Psoas muscle (tissue), 8 donors: ENCODE measurements around the gene KCNK7. TPM values are rescaled to one million over a fixed set of nuclear protein-coding genes. Genes with fewer than 3 reads are reported as not detected.
A peak's percentile ranks its signal among the peaks of the same experiment; 100 is the strongest.

Experiments used
- ATAC-seq, 4 donors: fragments of 200-7000 bp; cut with Tn5 transposase; one replicate each; pipeline ENCODE4 v1.9.1; 2020; ENCODE audit warnings: moderate library complexity in 3 of 4, mild to moderate bottlenecking in 2 of 4
- DNase-seq, 2 donors: peaks; one replicate each; pipeline ENCODE4 v3.0.0-alpha.2; 2020
- H3K27ac ChIP-seq: fragments of 200-600 bp; one replicate; pipeline ENCODE4 v1.8.0; 2022
- H3K27me3 ChIP-seq, 3 donors: fragments of 200-600 bp in 1 of 3; one replicate each; pipeline versions ENCODE4 v1.6.1 to v1.8.0; 2013 to 2022; ENCODE audit warnings: low read length in 2 of 3, mild to moderate bottlenecking in 2 of 3, moderate library complexity in 1 of 3; ENCODE audit not compliant: insufficient read depth in 3 of 3
- H3K36me3 ChIP-seq, 2 donors: fragments of 200-600 bp in 1 of 2; one replicate each; pipeline versions ENCODE4 v1.6.1 to v1.8.0; 2013 to 2022; ENCODE audit warnings: low read depth in 1 of 2, mild to moderate bottlenecking in 1 of 2, moderate library complexity in 1 of 2; ENCODE audit not compliant: insufficient read depth in 1 of 2
- H3K4me1 ChIP-seq: fragments of 200-600 bp; one replicate; pipeline ENCODE4 v1.8.0; 2022
- H3K4me3 ChIP-seq: fragments of 200-600 bp; one replicate; pipeline ENCODE4 v1.8.0; 2022; ENCODE audit warnings: mild to moderate bottlenecking
- H3K9me3 ChIP-seq: fragments of 200-600 bp; one replicate; pipeline ENCODE4 v1.8.0; 2022
- WGBS, 3 donors: extraction: QIAGEN DNeasy Blood & Tissue Kit; methylation state at CpG; one replicate each; pipeline versions ENCODE4 v1.1.6 to v1.1.7; 2013; 5-methylcytosine and 5-hydroxymethylcytosine counted together
- intact Hi-C, 2 donors: fragments of 100-400 bp; cut with DNase I; formaldehyde crosslinking; loops; one replicate each; pipeline versions ENCODE4 v1.11.0 to v1.14.2; 2022
- polyA plus RNA-seq, 3 donors: library from polyadenylated mRNA; stranded (reverse); fragments of 200-250 nt; gene quantifications; one replicate each; pipeline ENCODE4 v1.2.3, GENCODE V29; 2013
- total RNA-seq, 4 donors: library from RNA; stranded (reverse); fragmentation: NEBNext Ultra II Directional in 2 of 4; extraction: Animal tissue kit (Norgen Biotek cat#: 25700) in 2 of 4; gene quantifications; one replicate each; pipeline versions ENCODE4 v1.2.1 to v1.2.4, GENCODE V29; 2021 to 2023
- TF ChIP-seq, protein P1 (sequence below): fragments of 200-600 bp; IDR thresholded peaks from one replicate; pipeline ENCODE4 v1.8.0; 2022; ENCODE audit warnings: antibody characterized with exemption
- donor health status: healthy with polysubstance abuse.
- donor health status: DM: no; HTN: no; CAD: no; lungs with moderate emphysema.
- donor health status: Bipolar disorder and iron deficiency.
- donor health status: healthy.
- donor health status: DM: yes; HTN: yes; CAD: no.
- donor health status: DM: no; HTN: no; CAD: no.
- donor health status: DM: no; HTN: no; CAD: no.
- donor health status: DM: yes; HTN: yes; CAD: no.

Gene KCNK7
- total and polyA plus RNA-seq, 7 donors = 0.19 to 1.4 (median 0.41) TPM; not detected in 1

- ATAC-seq (no peak), DNase-seq (no peak)
- Histone ChIP-seq H3K4me3 (no peak overlapping the region), H3K36me3 (peaks cover 0 to 2% of the 10 kb centered on the region in 2 donors), H3K4me1 (peaks cover 41% of the 10 kb centered on the region), H3K9me3 (no peaks in the 10 kb centered on the region), H3K27me3 (no peaks in the 10 kb centered on the region), H3K27ac (peak overlapping the region; percentile 99)
- WGBS, 3 donors = 79 to 92% (median 80%) methylated on average over 8 to 9 of the region's 9 CpGs
- TF ChIP-seq, protein P1, sequence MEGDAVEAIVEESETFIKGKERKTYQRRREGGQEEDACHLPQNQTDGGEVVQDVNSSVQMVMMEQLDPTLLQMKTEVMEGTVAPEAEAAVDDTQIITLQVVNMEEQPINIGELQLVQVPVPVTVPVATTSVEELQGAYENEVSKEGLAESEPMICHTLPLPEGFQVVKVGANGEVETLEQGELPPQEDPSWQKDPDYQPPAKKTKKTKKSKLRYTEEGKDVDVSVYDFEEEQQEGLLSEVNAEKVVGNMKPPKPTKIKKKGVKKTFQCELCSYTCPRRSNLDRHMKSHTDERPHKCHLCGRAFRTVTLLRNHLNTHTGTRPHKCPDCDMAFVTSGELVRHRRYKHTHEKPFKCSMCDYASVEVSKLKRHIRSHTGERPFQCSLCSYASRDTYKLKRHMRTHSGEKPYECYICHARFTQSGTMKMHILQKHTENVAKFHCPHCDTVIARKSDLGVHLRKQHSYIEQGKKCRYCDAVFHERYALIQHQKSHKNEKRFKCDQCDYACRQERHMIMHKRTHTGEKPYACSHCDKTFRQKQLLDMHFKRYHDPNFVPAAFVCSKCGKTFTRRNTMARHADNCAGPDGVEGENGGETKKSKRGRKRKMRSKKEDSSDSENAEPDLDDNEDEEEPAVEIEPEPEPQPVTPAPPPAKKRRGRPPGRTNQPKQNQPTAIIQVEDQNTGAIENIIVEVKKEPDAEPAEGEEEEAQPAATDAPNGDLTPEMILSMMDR = no peak
- intact Hi-C loops = no loop called here
These were observed 32.8 kb downstream of the KCNK7 start for GRCh38 chr11:65562788-65563187.

- H3K27ac ChIP-seq = peak overlapping the region; percentile 99
- ATAC-seq (peak in 3 of 4 donors; percentile 32 to 58 (median 47)), DNase-seq (no peak)
- H3K9me3 ChIP-seq = no peaks in the 10 kb centered on the region
- WGBS, 3 donors = 44 to 73% (median 54%) methylated on average over 7 of the region's 7 CpGs
- intact Hi-C loops = no loop called here
- no peaks in the 10 kb centered on the region for H3K27me3 ChIP-seq
- no peaks in the 10 kb centered on the region for H3K36me3 ChIP-seq
- peaks cover 41% of the 10 kb centered on the region for H3K4me1 ChIP-seq
- TF ChIP-seq, protein P1 = no peak
- H3K4me3 ChIP-seq = no peak overlapping the region
These were observed 33.6 kb downstream of the KCNK7 start for GRCh38 chr11:65562020-65562419.

DNA sequence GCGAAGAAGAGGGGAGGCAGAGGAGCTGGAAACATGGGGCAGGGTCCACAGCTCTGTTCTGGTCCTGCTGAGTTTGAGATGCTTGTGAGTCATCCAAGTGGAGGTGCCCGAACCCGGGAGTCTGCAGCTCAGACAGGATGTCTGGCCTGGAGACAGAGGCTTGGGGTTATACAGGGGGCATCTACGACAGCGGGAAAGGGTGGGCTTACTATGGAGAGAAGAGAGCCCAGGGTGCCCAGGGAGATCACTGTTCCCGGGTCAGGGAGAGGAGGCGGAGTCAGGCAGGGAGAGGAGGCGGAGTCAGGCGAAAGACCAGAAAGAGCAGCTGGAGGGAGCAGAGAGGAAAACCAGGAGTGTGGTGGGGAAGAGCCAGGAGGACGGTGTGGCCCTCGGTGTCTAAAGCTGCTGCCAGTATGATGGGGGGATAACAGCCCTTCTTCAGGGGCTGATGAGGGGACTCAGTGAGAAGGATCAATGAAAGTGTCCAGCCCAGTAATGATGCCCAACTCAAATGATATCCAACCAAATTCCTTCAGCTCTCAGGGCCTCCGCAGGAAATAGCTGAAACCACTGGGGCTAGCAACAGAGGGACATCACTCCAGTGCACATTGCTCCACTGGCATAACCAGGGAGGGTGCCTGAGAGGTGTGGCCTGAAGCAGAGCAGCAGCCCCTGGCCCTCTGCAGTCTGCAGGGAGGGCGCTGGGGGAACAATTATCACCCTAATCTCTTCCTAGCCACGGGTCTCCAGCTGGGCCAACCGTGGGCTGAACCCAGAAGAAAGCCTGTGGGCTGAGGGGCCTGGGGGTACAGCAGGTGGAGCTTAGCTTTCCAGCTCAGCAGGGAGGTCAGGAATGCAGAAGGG is 34.8 kb downstream of the KCNK7 start:
- WGBS, 3 donors = 16 to 20% (median 18%) methylated on average over 14 to 15 of the region's 15 CpGs
- ATAC-seq = peak; percentile 11 to 41 (median 22)
- H3K4me3 ChIP-seq = peak overlapping the region; percentile 15
- no peaks in the 10 kb centered on the region for H3K36me3 ChIP-seq
- peak overlapping the region; percentile 99 for H3K27ac ChIP-seq
- TF ChIP-seq, protein P1 = no peak
- peaks cover 53% of the 10 kb centered on the region for H3K4me1 ChIP-seq
- intact Hi-C loops = no loop called here
- DNase-seq = peak; percentile 64 to 77
- H3K27me3 ChIP-seq = no peaks in the 10 kb centered on the region
- no peaks in the 10 kb centered on the region for H3K9me3 ChIP-seq

- Histone ChIP-seq H3K27ac (peak overlapping the region; percentile 99), H3K4me3 (no peak overlapping the region), H3K4me1 (peaks cover 60% of the 10 kb centered on the region), H3K36me3 (no peaks in the 10 kb centered on the region), H3K9me3 (no peaks in the 10 kb centered on the region), H3K27me3 (no peaks in the 10 kb centered on the region)
- DNase-seq (no peak), ATAC-seq (peak in 3 of 4 donors; percentile 25 to 41 (median 39))
- intact Hi-C loops = loop anchor here in 1 of 2 donors (2.0 kb wide), 1 partner anchor 17 kb away; the partner anchor contains the start of gene EHBP1L1
- 23 to 27% (median 25%) methylated on average over 5 of the region's 5 CpGs for WGBS, 3 donors
- TF ChIP-seq, protein P1 = no peak
These were observed 35.6 kb downstream of the KCNK7 start for GRCh38 chr11:65559951-65560537.
